Astrocyte (in vitro differentiated cells and primary cell): ENCODE results near the gene KBTBD2.

Source experiments
- CTCF ChIP-seq: IDR thresholded peaks from 2 replicates; pipeline ENCODE4 v1.5.1; 2011; ENCODE audit warnings: low read depth, mild to moderate bottlenecking, inconsistent platforms, low read length, moderate library complexity; ENCODE audit not compliant: insufficient read depth
- EZH2 ChIP-seq: IDR thresholded peaks from 2 replicates; pipeline ENCODE4 v1.6.1; 2012; ENCODE audit warnings: mild to moderate bottlenecking, low read length, inconsistent platforms; ENCODE audit not compliant: insufficient read depth

- no peak for TF ChIP-seq CTCF
- no peak for TF ChIP-seq EZH2
Observed at GRCh38 chr7:32891800-32892520, 400 bp upstream of the KBTBD2 start.
